Stimulated activated CD4-positive, alpha-beta T cell treated with anti-CD3 and anti-CD28 coated beads, TNF-alpha, amount 100 ng/mL, for 1 hour (primary cell): ENCODE results near the gene ZNF121.
A peak's percentile ranks its signal among the peaks of the same experiment; 100 is the strongest.

ENCODE experiments used
- DNase-seq, 3 donors: peaks; one replicate each; pipeline ENCODE4 v3.0.0-alpha.2; 2020; ENCODE audit warnings: low read depth in 3 of 3, low spot score in 1 of 3

ZNF121 gene

DNA sequence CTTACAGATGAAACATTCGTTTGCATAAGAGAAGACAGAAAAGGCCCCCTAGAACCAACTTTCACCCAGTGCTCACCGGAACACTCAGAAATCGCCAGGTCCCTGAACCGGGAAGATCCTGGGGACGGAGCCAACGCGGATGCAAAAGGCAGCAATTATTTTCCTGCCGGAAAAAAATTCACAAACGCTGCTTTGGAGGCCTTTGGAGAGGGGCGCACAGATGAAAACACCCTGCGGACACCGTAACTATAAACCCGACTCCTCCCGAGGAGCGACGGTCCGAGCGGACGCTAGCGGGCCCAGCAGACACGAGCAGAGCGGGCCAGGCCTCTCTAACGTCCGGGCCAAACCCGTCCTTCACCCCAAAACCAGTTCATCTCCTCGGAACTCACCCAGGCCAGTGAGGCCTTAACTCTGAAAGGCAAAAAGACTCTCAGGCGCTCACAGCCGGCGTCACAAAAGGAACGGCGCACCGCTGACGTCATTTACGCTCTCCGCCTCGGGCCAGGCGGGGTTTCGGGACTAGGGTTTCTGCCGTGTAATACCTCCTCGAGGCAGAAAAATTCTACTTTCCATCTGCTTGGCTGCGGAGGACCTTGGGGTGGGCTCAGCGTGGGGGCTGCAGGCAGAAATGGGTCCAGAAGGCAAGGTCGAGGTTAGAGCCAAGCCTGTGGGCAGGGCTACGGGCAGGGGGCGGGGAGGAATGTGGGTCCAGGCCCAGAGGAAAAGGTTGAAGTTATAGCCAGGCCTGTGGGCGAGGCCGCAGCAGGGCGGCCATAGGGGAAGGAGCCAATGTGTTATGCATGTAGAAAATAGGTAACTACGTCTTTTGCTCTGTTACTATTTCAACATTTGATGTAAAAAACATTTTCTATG lies 45.9 kb downstream of the ZNF121 start, which contains the start of gene ZNF426:
ZNF426 (minus strand) TSS at position 463 of the 876 bp plus-strand sequence. CDS start 2,413 bp downstream, outside the sequence.
- peak; percentile 36 to 78 (median 52) for DNase-seq

DNA sequence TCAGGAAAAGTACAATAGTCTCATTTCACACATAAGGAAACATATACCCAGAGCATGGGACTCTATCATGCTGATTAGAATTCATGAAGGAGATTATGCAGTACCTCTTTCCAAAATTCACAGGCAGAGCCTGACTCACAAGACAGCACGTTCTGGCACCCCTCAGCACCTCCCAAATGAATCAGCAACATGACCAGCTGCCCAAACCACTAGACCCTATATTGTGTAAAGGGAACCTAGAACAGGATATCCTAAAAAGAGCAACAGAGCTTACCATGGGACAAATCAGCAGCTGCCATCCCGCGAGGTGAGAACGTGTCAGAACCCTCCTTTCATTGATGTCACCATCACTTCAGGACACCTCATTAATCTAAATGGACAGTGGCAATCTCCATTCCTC lies 48.4 kb downstream of the ZNF121 start:
- no peak for DNase-seq

DNA sequence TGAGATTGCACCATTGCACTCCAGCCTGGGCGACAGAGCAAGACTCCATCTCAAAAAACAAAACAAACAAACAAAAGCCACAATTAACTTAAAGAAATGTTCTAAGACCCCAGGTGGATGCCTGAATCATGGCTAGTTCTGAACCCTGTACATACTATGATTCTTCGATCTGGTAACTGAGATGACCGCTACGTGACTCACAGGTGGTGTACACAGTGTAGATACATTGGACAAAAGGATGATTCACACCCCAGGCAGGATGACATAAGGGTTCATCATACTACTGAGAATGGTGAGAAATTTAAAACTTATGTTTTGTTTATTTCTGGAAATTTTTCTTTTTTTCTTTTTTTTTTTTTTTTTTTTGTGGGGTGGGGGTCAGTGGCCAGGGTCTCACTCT lies 52.4 kb downstream of the ZNF121 start:
- no peak for DNase-seq

DNA sequence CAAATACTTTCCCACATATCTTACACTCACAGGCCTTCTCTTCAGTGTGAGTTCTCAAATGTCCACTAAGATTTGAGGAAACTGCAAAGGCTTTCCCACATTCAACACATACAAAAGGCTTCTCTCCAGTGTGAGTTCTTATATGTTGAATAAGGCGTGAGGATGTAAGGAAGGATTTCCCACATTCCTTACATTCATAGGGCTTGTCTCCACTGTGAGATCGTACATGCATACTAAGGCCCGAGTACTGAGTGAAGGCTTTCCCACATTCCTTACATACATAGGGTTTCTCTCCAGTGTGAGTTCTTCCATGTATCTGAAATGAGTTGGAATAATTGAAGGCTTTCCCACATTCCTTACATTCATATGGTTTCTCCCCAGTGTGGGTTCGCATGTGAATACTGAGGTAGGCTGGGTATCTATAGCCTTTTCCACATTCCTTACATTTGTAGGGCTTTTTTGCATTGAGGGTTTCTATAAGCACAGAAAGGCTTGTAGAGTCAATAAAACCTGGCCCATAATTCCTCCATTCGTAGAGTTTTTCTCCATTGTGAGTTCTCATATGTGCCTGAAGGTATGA lies 55.5 kb downstream of the ZNF121 start:
- no peak for DNase-seq

DNA sequence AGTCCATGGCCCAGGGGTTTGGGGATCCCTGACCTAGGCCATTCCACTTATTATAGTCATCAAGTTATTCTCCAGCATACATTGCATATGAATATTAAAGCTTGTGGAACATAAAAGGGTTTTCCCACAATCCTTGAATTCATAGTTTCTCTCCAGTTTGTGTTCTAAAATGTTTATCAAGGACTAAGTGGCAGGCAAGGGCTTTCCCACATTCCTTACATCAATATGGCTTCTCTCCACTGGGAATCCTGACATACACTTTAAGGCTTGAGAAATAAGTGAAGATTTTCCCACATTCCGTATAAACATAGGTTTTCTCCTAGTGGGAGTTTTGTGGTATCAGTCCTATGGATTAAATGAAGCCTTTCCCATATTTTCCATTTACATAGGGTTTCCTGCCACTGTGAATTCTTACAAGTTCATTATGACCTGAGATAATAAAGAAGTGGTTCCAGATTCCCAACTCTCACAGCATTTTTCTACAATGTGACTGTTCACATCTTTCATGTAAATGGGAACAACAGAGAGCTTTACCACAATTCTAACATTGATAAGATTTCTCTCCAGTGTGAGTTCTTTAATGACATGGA lies 60.3 kb downstream of the ZNF121 start:
- no peak for DNase-seq
